H1 (cell line): ENCODE results near the gene RPL36A. TPM values are rescaled to one million over a fixed set of nuclear protein-coding genes. Genes with fewer than 3 reads are reported as not detected.

ENCODE experiments used
- BRCA1 ChIP-seq: IDR thresholded peaks from 2 replicates; pipeline ENCODE4 v1.6.1; 2012; ENCODE audit warnings: low read depth, low read length, improper control_type of control experiment
- EGR1 ChIP-seq: IDR thresholded peaks from 2 replicates; pipeline ENCODE4 v1.6.1; 2011; ENCODE audit warnings: low read depth, low read length, borderline replicate concordance
- GABPA ChIP-seq: IDR thresholded peaks from 2 replicates; pipeline ENCODE4 v1.6.1; 2011; ENCODE audit warnings: mild to moderate bottlenecking, low read length, moderate library complexity, borderline replicate concordance; ENCODE audit not compliant: insufficient read depth
- GTF2F1 ChIP-seq: IDR thresholded peaks from 2 replicates; pipeline ENCODE4 v1.6.1; 2012; ENCODE audit warnings: low read depth, low read length, improper control_type of control experiment, borderline replicate concordance
- KDM4A ChIP-seq: IDR thresholded peaks from one replicate; pipeline ENCODE4 v1.7.1; 2012; ENCODE audit warnings: low read depth, mild to moderate bottlenecking, moderate library complexity, low read length, inconsistent platforms; ENCODE audit not compliant: severe bottlenecking
- NANOG ChIP-seq: IDR thresholded peaks from 2 replicates; pipeline ENCODE4 v1.6.1; 2011; ENCODE audit warnings: low read length, low read depth, mild to moderate bottlenecking, inconsistent platforms; ENCODE audit not compliant: insufficient read depth, poor library complexity, severe bottlenecking
- POLR2AphosphoS5 ChIP-seq: IDR thresholded peaks from 2 replicates; pipeline ENCODE4 v1.6.1; 2011; ENCODE audit warnings: low read depth, low read length
- SIRT6 ChIP-seq: IDR thresholded peaks from one replicate; pipeline ENCODE4 v1.7.1; 2012; ENCODE audit warnings: low read length, inconsistent platforms
- SUZ12 ChIP-seq: fragments of 200-600 bp; sonication (generic); IDR thresholded peaks from 2 replicates; pipeline ENCODE4 v1.6.1; 2012; ENCODE audit warnings: mild to moderate bottlenecking, inconsistent platforms, low read length, moderate library complexity, mixed read lengths
- TAF7 ChIP-seq: optimal IDR thresholded peaks from 2 replicates; pipeline ENCODE3; 2011; ENCODE audit warnings: low read depth, mild to moderate bottlenecking, inconsistent platforms, low read length, moderate library complexity, borderline replicate concordance
- polyA plus RNA-seq, 7 experiments: library from polyadenylated mRNA; depleted of rRNA in 3 of 7; stranded (reverse) in 5 of 7; unstranded in 2 of 7; fragments of >200 nt in 5 of 7; fragments of 200-250 nt in 2 of 7; gene quantifications; 1 replicate in 5 of 7; 2 replicates in 1 of 7; 4 replicates in 1 of 7; pipeline versions ENCODE4 v1.2.1 to v1.2.3, GENCODE V29; 2011 to 2013; ENCODE audit warnings: missing spikeins in 2 of 7, mixed read lengths in 2 of 7
- total RNA-seq: library from RNA; stranded (reverse); fragmentation: NEBNext Ultra II Directional; extraction: Animal tissue kit (Norgen Biotek cat#: 25700); gene quantifications from 2 replicates; pipeline ENCODE4 v1.2.1, GENCODE V29; 2021
- TF ChIP-seq, protein P1 (sequence below): IDR thresholded peaks from 2 replicates; pipeline ENCODE4 v1.6.1; 2012; ENCODE audit warnings: inconsistent platforms

Gene RPL36A
- total and polyA plus RNA-seq, 2 of the 8 experiments (the other 6 are each of a cell fraction or from before 2014, with no cell fraction given) = 271 to 1,587 TPM

DNA sequence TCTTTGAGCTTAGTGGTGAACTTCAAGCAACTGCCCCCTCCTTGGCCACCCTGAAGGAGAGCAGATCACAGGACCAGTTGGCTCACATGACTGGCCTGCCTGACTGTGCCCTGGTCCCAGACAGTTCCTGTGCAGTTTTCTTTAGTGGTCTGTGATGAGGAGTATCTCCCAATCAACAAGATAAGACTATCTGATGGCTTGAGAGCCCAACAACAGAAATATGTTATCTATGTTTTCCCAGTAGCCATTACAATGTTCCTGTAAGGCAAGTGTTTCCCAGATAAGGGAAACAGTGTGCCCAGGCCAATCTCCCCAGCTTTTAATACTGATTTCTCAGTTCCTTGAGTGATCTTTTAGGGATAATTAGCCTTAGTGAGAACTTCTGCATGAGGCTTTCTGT is 28.1 kb upstream of the RPL36A start (continued):
- TF ChIP-seq, protein P1, sequence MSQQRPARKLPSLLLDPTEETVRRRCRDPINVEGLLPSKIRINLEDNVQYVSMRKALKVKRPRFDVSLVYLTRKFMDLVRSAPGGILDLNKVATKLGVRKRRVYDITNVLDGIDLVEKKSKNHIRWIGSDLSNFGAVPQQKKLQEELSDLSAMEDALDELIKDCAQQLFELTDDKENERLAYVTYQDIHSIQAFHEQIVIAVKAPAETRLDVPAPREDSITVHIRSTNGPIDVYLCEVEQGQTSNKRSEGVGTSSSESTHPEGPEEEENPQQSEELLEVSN = no peak
- no peak for TF ChIP-seq KDM4A
- TF ChIP-seq TAF7 = no peak
- no peak for TF ChIP-seq GTF2F1
- no peak for TF ChIP-seq POLR2AphosphoS5
- TF ChIP-seq EGR1 = no peak
- TF ChIP-seq BRCA1 = no peak
- TF ChIP-seq SUZ12 = no peak
- TF ChIP-seq GABPA = no peak
- TF ChIP-seq SIRT6 = no peak
- no peak for TF ChIP-seq NANOG
